OCI-LY3 (cell line): ENCODE data around the gene PJVK.
A peak's percentile ranks its signal among the peaks of the same experiment; 100 is the strongest.

Experiments used
- H2AFZ ChIP-seq: fragments of 200-600, 300-600 bp; shearing (Covaris generic); 2 replicates; pipeline ENCODE4 v1.6.0; 2014; ENCODE audit warnings: antibody characterized with exemption, low read depth, low read length
- H3K27ac ChIP-seq: fragments of 200-600, 300-600 bp; sonication (generic); 2 replicates; pipeline ENCODE4 v1.5.1; 2014; ENCODE audit warnings: mild to moderate bottlenecking, low read length, moderate library complexity, mixed read lengths
- H3K27me3 ChIP-seq: fragments of 200-600, 300-600 bp; sonication (generic); 2 replicates; pipeline ENCODE4 v1.6.1; 2014; ENCODE audit warnings: low read depth, low read length, mixed read lengths
- H3K36me3 ChIP-seq: fragments of 200-600, 300-600 bp; sonication (generic); replicated peaks from 2 replicates; pipeline ENCODE3; 2014; ENCODE audit warnings: low read depth, low read length, mixed read lengths
- H3K4me1 ChIP-seq: fragments of 300-600, 200-600 bp; sonication (generic); 2 replicates; pipeline ENCODE4 v1.6.1; 2014; ENCODE audit warnings: low read length, mixed read lengths
- H3K4me2 ChIP-seq: fragments of 200-600, 300-600 bp; sonication (generic); 2 replicates; pipeline ENCODE4 v1.6.1; 2014; ENCODE audit warnings: low read length, mixed read lengths
- H3K4me3 ChIP-seq: fragments of 300-600, 200-600 bp; sonication (generic); 2 replicates; pipeline ENCODE4 v1.5.1; 2014; ENCODE audit warnings: antibody characterized with exemption, mild to moderate bottlenecking, low read length, moderate library complexity
- H3K79me2 ChIP-seq: fragments of 300-600, 200-600 bp; shearing (Covaris generic); 2 replicates; pipeline ENCODE4 v1.6.1; 2014; ENCODE audit warnings: mild to moderate bottlenecking, low read length, mixed read lengths
- H3K9ac ChIP-seq: fragments of 300-600, 200-600 bp; shearing (Covaris generic); 2 replicates; pipeline ENCODE4 v1.6.0; 2014; ENCODE audit warnings: mild to moderate bottlenecking, low read length, moderate library complexity
- H3K9me3 ChIP-seq: fragments of 200-600, 300-600 bp; shearing (Covaris generic); 2 replicates; pipeline ENCODE4 v1.6.1; 2014; ENCODE audit warnings: low read length, mixed read lengths; ENCODE audit not compliant: insufficient read depth
- H4K20me1 ChIP-seq: fragments of 200-600, 300-600 bp; sonication (generic); 2 replicates; pipeline ENCODE4 v1.6.1; 2016; ENCODE audit warnings: low read length, mixed read lengths; ENCODE audit not compliant: insufficient read depth
- CTCF ChIP-seq: fragments of 200-600, 300-600 bp; sonication (generic); IDR thresholded peaks from 2 replicates; pipeline ENCODE4 v1.5.1; 2014; ENCODE audit warnings: antibody characterized with exemption, low read length, low read depth
- EZH2phosphoT487 ChIP-seq: fragments of 200-600 bp; shearing (Covaris generic); IDR thresholded peaks from 2 replicates; pipeline ENCODE4 v1.6.1; 2018; ENCODE audit warnings: antibody characterized with exemption, mixed run types, low read depth

Gene PJVK

DNA sequence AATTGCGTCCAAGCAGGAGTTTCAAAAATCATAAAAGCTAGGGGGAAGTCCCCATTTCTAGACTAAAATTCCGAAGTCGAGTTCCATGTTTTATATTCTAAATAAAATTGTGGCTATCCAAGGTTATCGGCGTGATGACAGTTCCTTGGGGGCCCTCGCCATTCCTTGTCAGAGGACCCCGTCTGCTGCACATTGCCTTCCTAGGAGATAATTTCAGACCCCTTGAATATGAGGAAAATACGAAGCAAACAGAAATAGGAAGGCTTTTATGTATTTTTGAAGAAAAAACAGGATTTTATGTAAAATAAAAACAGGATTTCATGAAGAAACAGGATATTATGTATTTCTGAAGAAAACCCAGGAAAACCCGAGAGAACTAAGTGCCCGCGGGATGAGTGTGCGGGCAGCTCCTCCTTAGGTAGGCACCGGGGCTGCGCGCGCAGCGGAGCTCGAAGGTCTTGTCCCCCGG, 28.6 kb downstream of the PJVK start:
- no peak for TF ChIP-seq EZH2phosphoT487
- TF ChIP-seq CTCF = no peak
- peak overlapping the region; percentile 97 for H3K4me3 ChIP-seq
- no peaks in the 10 kb centered on the region for H3K27me3 ChIP-seq
- H3K36me3 ChIP-seq = no peaks in the 10 kb centered on the region
- H3K4me2 ChIP-seq = peak overlapping the region; percentile 91
- peaks cover 25% of the 10 kb centered on the region for H4K20me1 ChIP-seq
- H3K79me2 ChIP-seq = peaks cover 45% of the 10 kb centered on the region
- H3K9ac ChIP-seq = peak overlapping the region; percentile 93
- no peaks in the 10 kb centered on the region for H3K9me3 ChIP-seq
- H3K27ac ChIP-seq = peak overlapping the region; percentile 28
- peaks cover 34% of the 10 kb centered on the region for H3K4me1 ChIP-seq
- H2AFZ ChIP-seq = peak overlapping the region; percentile 69

- H4K20me1 ChIP-seq = peaks cover 25% of the 10 kb centered on the region
- H3K4me3 ChIP-seq = peak within 1 kb of the TSS; percentile 97
- peaks cover 53% of the 10 kb centered on the region for H3K79me2 ChIP-seq
- no peak for TF ChIP-seq EZH2phosphoT487
- TF ChIP-seq CTCF = no peak
- peak within 1 kb of the TSS; percentile 93 for H3K9ac ChIP-seq
- peak within 1 kb of the TSS; percentile 91 for H3K4me2 ChIP-seq
- no peaks in the 10 kb centered on the region for H3K9me3 ChIP-seq
- H3K4me1 ChIP-seq = peaks cover 34% of the 10 kb centered on the region
- no peaks in the 10 kb centered on the region for H3K27me3 ChIP-seq
- no peaks in the 10 kb centered on the region for H3K36me3 ChIP-seq
- H3K27ac ChIP-seq = peak within 1 kb of the TSS; percentile 28
- peak within 1 kb of the TSS; percentile 69 for H2AFZ ChIP-seq
These were observed 29.3 kb downstream of the PJVK start, which contains the start of gene PLEKHA3 for GRCh38 chr2:178480227-178481181. Gene PLEKHA3, plus strand, starts transcription at chr2:178480457. Its CDS starts 413 bp downstream, at chr2:178480870.

DNA sequence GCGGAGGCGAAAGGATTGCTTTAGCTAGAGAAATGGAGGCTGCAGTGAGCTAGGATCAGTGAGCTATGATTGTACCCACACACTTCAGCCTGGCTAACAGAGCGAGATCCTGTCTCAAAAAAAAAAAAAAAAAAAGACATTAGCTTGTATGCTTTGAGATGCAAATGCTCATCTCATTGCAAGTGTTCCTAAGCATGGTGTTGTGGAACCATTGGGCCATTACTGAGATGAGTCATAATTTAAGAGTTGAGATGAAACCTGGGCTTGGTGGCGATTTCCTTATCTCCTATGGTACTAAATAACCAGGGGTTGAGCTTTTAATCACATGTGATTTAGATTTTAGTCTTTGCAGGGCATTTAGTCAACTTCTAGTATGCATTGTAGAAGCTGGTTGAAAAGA, 31.3 kb downstream of the PJVK start:
- Histone ChIP-seq H3K4me1 (peaks cover 29% of the 10 kb centered on the region), H3K27me3 (no peaks in the 10 kb centered on the region), H3K36me3 (peaks cover 10% of the 10 kb centered on the region), H3K4me3 (peak overlapping the region; percentile 97), H3K4me2 (peak overlapping the region; percentile 91), H3K9ac (no peak overlapping the region), H3K27ac (peak overlapping the region; percentile 6; the same call in 1 of the 2 replicates), H4K20me1 (peaks cover 32% of the 10 kb centered on the region), H3K79me2 (peaks cover 53% of the 10 kb centered on the region), H3K9me3 (no peaks in the 10 kb centered on the region), H2AFZ (no peak overlapping the region)
- TF ChIP-seq CTCF (no peak), EZH2phosphoT487 (no peak)

DNA sequence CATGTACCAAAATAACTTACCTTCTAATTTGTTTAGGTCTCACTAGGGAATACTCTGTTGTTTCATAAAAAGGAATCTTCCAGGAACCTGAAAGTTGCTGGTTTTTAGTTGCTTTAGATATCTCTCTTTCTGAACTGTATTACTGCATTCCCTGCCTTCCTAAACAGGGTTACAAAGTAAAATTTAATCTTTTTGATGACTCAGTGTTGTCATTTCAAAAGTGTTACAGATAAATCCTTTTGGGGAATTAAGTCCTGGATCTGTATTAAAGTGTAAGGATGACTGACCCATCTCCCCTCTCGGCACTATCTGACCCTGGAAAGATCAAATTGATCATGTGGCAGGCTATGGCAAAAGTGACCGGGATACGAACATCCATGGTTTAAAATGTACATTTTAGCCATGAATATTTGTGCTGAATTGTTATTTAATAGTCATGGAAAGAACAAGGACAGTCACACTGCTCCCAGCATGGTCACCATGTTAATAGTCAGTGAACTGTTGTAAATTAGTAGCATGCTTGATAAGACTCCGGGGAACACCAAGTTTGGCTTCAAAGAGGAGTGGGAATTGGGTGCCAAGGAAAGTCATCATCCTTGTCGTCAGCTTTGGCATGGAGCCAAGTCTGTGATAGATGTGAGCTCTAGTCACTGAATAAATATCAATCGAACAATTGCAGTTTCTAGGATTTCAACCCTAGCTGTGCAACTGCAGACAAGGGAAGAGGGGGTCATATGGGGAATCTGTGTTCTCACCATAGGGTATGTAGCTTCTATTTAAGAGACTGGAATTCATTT, 33.3 kb downstream of the PJVK start:
- Histone ChIP-seq H4K20me1 (peaks cover 32% of the 10 kb centered on the region), H3K4me1 (peaks cover 23% of the 10 kb centered on the region), H3K79me2 (peaks cover 49% of the 10 kb centered on the region), H3K9me3 (no peaks in the 10 kb centered on the region), H3K9ac (no peak overlapping the region), H3K36me3 (peaks cover 11% of the 10 kb centered on the region), H3K4me3 (no peak overlapping the region), H3K4me2 (no peak overlapping the region), H3K27ac (no peak overlapping the region), H2AFZ (no peak overlapping the region), H3K27me3 (no peaks in the 10 kb centered on the region)
- no peak for TF ChIP-seq CTCF
- no peak for TF ChIP-seq EZH2phosphoT487
